Measurements from ENCODE around the gene GALNT16.

GRCh38 chr14:69226736-69227135 is 33.2 kb upstream of the GALNT16 start:
- TF ChIP-seq CTCF (IDR thresholded peaks at IDR 0.05; ENCODE audit: low read depth, low read length, poor library complexity, severe bottlenecking) = no peak
- no peak for TF ChIP-seq EZH2phosphoT487 (IDR thresholded peaks at IDR 0.05; ENCODE audit: borderline replicate concordance, low read length)

All from DOHH2 (cell line).